Measurements from ENCODE around the gene PSAPL1.

PSAPL1 gene

DNA sequence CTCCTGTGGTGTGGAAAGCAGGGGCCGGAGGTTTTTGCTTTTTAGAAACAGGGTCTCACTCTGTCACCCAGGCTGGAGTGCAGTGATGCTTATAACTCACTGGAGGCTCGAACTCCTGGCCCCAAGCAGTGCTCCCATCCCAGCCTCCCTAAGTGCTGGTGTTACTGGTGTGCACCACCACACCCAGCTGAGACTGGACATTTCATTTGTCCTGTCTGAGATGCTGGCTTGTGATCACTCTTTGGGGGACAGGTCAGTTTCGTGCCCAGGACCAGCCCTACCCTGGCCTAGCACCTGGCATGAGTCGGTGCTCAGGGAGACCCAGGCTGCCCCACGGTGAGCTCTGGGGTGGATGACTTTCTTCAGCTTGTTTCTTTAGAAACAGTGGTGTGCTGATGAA lies 11.3 kb downstream of the PSAPL1 start:
- no peak for DNase-seq (ENCODE audit: low read depth)
- TF ChIP-seq, protein P1, sequence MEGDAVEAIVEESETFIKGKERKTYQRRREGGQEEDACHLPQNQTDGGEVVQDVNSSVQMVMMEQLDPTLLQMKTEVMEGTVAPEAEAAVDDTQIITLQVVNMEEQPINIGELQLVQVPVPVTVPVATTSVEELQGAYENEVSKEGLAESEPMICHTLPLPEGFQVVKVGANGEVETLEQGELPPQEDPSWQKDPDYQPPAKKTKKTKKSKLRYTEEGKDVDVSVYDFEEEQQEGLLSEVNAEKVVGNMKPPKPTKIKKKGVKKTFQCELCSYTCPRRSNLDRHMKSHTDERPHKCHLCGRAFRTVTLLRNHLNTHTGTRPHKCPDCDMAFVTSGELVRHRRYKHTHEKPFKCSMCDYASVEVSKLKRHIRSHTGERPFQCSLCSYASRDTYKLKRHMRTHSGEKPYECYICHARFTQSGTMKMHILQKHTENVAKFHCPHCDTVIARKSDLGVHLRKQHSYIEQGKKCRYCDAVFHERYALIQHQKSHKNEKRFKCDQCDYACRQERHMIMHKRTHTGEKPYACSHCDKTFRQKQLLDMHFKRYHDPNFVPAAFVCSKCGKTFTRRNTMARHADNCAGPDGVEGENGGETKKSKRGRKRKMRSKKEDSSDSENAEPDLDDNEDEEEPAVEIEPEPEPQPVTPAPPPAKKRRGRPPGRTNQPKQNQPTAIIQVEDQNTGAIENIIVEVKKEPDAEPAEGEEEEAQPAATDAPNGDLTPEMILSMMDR (conservative IDR thresholded peaks at IDR 0.05; ENCODE audit: control insufficient read depth, insufficient read depth, low read depth, low read length): no peak
- no peak overlapping the region for H3K4me3 ChIP-seq (ENCODE audit: control insufficient read depth, low read depth, low read length)

DNA sequence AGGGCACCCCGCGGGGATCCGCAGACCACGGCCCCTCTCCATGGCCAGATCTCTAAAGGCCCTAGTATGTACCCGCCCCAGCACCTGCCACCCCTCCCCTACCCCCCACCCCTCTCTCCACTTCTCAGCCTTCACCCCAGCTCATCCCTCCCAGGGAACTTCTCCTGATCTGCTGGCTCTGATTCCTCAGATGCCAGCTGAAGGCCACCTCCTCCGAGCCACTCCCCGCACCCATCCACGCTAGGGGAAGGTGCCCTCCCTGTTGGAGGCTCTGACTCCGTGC lies 11.9 kb downstream of the PSAPL1 start:
- no peak overlapping the region for H3K4me3 ChIP-seq (ENCODE audit: control insufficient read depth, low read depth, low read length)
- TF ChIP-seq, protein P1 (conservative IDR thresholded peaks at IDR 0.05; ENCODE audit: control insufficient read depth, insufficient read depth, low read depth, low read length): no peak
- DNase-seq (ENCODE audit: low read depth): no peak

DNA sequence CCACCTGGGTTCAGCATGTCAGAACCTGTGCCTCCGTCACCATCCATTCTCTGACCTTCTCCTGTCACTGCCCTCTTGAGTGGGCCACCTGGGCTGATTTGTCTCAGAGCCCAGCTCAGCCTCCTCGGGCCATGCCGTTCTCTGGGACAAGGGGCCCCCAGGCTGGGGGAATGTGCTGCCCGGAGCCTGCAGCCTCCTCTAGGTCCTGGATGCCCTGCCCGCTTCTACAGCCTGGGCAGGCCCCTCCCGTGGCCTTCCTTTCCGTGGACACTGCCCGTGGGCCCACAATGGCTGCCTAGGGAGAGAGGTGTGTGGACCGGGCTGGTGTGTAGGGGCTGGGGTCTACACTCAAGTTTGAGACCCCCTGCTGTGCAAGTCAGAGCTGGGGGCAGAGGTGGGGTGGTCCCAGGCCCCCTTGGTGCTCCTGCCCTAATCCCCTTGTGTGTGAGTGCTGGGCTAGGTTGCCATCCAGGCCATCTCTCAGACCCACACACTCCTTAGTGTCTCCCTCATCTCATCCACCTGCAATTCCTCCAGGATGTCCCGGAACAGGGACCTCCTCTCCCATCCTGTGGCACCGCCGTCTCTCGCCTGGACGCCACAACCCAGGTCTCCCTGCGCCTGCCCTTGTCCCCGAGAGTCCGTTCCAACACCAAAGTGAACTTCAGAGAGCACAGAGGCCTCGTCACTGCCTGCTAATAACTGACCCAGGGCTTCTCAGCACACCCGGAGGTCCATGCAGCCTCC lies 12.4 kb downstream of the PSAPL1 start:
- TF ChIP-seq, protein P1 (conservative IDR thresholded peaks at IDR 0.05; ENCODE audit: control insufficient read depth, insufficient read depth, low read depth, low read length): no peak
- H3K4me3 ChIP-seq (ENCODE audit: control insufficient read depth, low read depth, low read length): no peak overlapping the region
- no peak for DNase-seq (ENCODE audit: low read depth)

DNA sequence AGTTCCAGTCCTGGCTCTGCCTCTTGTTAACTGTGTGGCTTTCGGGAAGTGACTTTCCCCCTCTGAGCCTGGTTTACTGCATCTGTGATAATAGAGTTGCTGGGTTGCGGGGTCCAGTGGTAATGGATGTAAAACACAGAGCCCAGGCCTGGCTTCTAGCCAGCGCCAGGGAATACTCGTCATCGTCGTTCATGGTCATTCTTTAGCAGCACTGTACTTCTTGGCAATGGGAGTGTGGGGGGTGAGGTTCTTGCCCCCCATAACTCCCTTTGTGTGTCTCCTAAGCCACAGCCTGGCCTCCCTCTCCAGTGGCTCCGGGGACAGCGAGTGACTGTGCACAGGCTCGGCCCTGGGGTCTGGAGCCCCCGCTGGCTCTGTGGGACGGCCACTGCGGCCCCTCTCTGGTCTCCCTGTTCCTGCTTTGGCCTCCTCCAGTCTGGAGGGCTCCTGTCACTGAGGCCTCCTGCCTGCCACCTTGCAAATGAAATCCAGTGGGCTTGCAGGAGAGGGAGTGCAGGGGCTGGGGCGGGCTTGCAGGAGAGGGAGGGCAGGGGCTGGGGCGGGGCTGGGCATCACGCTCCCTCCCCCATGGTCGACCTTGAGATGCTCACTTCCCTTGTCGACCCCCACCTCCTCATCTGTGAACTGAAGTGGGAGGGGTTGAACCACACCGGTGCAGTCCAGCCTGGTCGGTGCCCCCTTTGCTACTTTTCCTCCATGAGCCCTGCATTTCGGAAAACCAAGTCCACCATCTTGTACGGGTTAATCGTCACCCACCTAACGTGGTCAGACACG lies 13.2 kb downstream of the PSAPL1 start:
- no peak overlapping the region for H3K4me3 ChIP-seq (ENCODE audit: control insufficient read depth, low read depth, low read length)
- DNase-seq (ENCODE audit: low read depth): no peak
- TF ChIP-seq, protein P1 (conservative IDR thresholded peaks at IDR 0.05; ENCODE audit: control insufficient read depth, insufficient read depth, low read depth, low read length): no peak

DNA sequence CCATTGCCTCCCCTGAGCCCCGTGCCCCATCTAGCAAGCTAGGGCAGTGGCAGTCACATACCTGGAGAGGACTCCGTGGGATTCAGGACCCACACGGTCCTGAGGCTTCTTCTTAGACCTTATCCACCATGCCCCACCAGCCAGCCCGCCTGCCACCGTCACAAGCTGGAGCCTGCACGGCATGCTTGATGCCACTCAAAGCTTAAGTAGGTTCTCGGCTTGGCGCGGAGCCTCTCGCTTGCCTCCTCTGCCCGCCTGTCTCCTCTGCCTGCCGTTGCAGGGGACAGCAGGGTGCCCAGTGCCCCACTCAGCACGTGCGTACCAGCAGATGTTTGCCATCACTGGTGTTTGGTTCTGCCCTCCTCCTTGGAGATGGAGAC lies 14.1 kb downstream of the PSAPL1 start:
- H3K4me3 ChIP-seq (ENCODE audit: control insufficient read depth, low read depth, low read length): no peak overlapping the region
- DNase-seq (ENCODE audit: low read depth): no peak
- TF ChIP-seq, protein P1 (conservative IDR thresholded peaks at IDR 0.05; ENCODE audit: control insufficient read depth, insufficient read depth, low read depth, low read length): no peak

DNA sequence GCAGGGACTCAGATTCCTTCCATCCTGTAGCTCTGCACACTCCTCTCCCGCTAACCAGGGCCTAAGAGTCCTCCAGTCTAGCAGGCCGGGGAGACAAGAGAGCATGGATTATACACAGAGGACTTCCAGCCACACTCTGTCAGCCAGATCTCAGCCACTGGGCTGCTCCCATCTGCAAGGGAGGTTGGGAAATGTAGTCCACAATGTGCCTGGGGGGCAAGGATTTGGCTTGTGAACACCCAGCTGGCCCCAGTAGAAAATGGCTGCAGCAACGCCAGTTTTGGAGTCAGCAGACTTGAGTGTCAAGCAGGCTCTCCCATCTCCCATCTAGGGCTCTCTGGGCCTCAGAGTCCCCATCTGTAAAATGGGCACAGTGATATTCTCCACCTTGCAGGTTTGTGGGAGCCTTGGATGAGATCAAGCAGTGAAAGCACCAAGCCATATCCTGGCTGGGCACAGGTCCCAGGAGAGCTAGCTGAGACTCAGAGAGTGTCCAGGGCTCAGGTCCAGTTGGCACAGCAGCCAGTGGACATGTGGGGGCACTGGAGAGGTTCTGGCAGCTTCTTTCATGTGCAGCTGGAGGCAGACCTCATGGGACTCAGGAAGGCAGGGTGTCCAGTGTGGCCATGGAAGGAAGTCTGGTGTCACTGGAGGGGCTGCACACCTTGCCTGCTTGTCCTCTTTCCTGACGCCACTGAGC lies 14.6 kb downstream of the PSAPL1 start:
- DNase-seq (ENCODE audit: low read depth): no peak
- TF ChIP-seq, protein P1 (conservative IDR thresholded peaks at IDR 0.05; ENCODE audit: control insufficient read depth, insufficient read depth, low read depth, low read length): no peak
- H3K4me3 ChIP-seq (ENCODE audit: control insufficient read depth, low read depth, low read length): no peak overlapping the region
